ENCODE results near the gene SCFD2. TPM values are rescaled to one million over a fixed set of nuclear protein-coding genes. Genes with fewer than 3 reads are reported as not detected.
"Not testable (repeated sequence)": the region's sequence is repeated elsewhere in the genome, so short reads cannot be mapped to it uniquely, and the experiment has no call there.

The SCFD2 gene
- total RNA-seq, 1 donor from 2014 or later, result 7.5 TPM

GRCh38 chr4:53197772-53198142 lies 168.1 kb downstream of the SCFD2 start:
- ATAC-seq, result no peak
- no peak for DNase-seq
- intact Hi-C loops (cut with micrococcal nuclease), result loop anchor here (10.0 kb wide), 2 partner anchors 183 to 1017 kb away; no protein-coding TSS in a partner anchor

GRCh38 chr4:53196882-53197771 lies 168.7 kb downstream of the SCFD2 start:
- intact Hi-C loops (cut with micrococcal nuclease), result loop anchor here (10.0 kb wide), 2 partner anchors 182 to 1018 kb away; no protein-coding TSS in a partner anchor
- no peak for DNase-seq
- ATAC-seq, result peak; percentile 68

- intact Hi-C loops (cut with micrococcal nuclease), result loop anchor here (10.0 kb wide), 2 partner anchors 181 to 1019 kb away; no protein-coding TSS in a partner anchor
- DNase-seq (no peak), ATAC-seq (no peak)
These were observed 169.8 kb downstream of the SCFD2 start for GRCh38 chr4:53195815-53196661.

- DNase-seq, result no peak
- no peak for ATAC-seq
- intact Hi-C loops (cut with micrococcal nuclease), result loop anchor here (10.0 kb wide), 2 partner anchors 180 to 1020 kb away; no protein-coding TSS in a partner anchor
These were observed 171.1 kb downstream of the SCFD2 start for GRCh38 chr4:53194727-53195126.

GRCh38 chr4:53193111-53193510 lies 172.8 kb downstream of the SCFD2 start:
- intact Hi-C loops (cut with micrococcal nuclease), result loop anchor here (10.0 kb wide), 2 partner anchors 178 to 1022 kb away; no protein-coding TSS in a partner anchor
- DNase-seq, result no peak
- no peak for ATAC-seq

GRCh38 chr4:53192496-53192895 lies 173.4 kb downstream of the SCFD2 start:
- intact Hi-C loops (cut with micrococcal nuclease), result loop anchor here (10.0 kb wide), 2 partner anchors 178 to 1022 kb away; no protein-coding TSS in a partner anchor
- no peak for DNase-seq
- no peak for ATAC-seq

GRCh38 chr4:53191997-53192396 lies 173.9 kb downstream of the SCFD2 start:
- no peak for DNase-seq
- intact Hi-C loops (cut with micrococcal nuclease), result loop anchor here (10.0 kb wide), 2 partner anchors 177 to 1023 kb away; no protein-coding TSS in a partner anchor
- ATAC-seq, result no peak

- no peak for DNase-seq
- ATAC-seq, result no peak
- intact Hi-C loops (cut with micrococcal nuclease), result no loop called here
These were observed 176.8 kb downstream of the SCFD2 start for GRCh38 chr4:53189011-53189410.

GRCh38 chr4:53186714-53187358 lies 179.0 kb downstream of the SCFD2 start:
- DNase-seq, result no peak
- ATAC-seq, result no peak
- intact Hi-C loops (cut with micrococcal nuclease), result no loop called here

GRCh38 chr4:53185869-53186585 lies 179.8 kb downstream of the SCFD2 start:
- no peak for DNase-seq
- no peak for ATAC-seq
- intact Hi-C loops (cut with micrococcal nuclease), result no loop called here

- ATAC-seq (no peak), DNase-seq (no peak)
- intact Hi-C loops (cut with micrococcal nuclease), result no loop called here
These were observed 182.1 kb downstream of the SCFD2 start for GRCh38 chr4:53183754-53184153.

- intact Hi-C loops (cut with micrococcal nuclease); DNase-seq: not testable (repeated sequence)
These were observed 188.1 kb downstream of the SCFD2 start for GRCh38 chr4:53177751-53178150.

GRCh38 chr4:53175640-53176039 lies 190.2 kb downstream of the SCFD2 start:
- ATAC-seq (no peak), DNase-seq (no peak)
- intact Hi-C loops (cut with micrococcal nuclease), result no loop called here

More at GRCh38 chr4:53177751-53178150, 188.1 kb downstream of the SCFD2 start:
- not testable (repeated sequence) for ATAC-seq

- intact Hi-C loops (cut with micrococcal nuclease), result no loop called here
- ATAC-seq (no peak), DNase-seq (no peak)
These were observed 191.0 kb downstream of the SCFD2 start for GRCh38 chr4:53174823-53175222.

GRCh38 chr4:53173576-53173975 lies 192.3 kb downstream of the SCFD2 start:
- DNase-seq, result no peak
- intact Hi-C loops (cut with micrococcal nuclease), result no loop called here
- ATAC-seq, result no peak

- intact Hi-C loops (cut with micrococcal nuclease), result no loop called here
- DNase-seq (no peak), ATAC-seq (no peak)
These were observed 194.1 kb downstream of the SCFD2 start for GRCh38 chr4:53171797-53172196.

- ATAC-seq, result no peak
- intact Hi-C loops (cut with micrococcal nuclease), result no loop called here
- DNase-seq, result no peak
These were observed 195.9 kb downstream of the SCFD2 start for GRCh38 chr4:53169695-53170617.
